GM11168 (cell line): ENCODE measurements around the gene DPM1.

Experiments used
- in situ Hi-C: fragments of 300-500 bp; cut with MboI; formaldehyde crosslinking; loops from one replicate; pipeline ENCODE4 v1.12.0; 2022; ENCODE audit warnings: low sequenced_read_pairs; ENCODE audit not compliant: unreplicated experiment

The DPM1 gene

DNA sequence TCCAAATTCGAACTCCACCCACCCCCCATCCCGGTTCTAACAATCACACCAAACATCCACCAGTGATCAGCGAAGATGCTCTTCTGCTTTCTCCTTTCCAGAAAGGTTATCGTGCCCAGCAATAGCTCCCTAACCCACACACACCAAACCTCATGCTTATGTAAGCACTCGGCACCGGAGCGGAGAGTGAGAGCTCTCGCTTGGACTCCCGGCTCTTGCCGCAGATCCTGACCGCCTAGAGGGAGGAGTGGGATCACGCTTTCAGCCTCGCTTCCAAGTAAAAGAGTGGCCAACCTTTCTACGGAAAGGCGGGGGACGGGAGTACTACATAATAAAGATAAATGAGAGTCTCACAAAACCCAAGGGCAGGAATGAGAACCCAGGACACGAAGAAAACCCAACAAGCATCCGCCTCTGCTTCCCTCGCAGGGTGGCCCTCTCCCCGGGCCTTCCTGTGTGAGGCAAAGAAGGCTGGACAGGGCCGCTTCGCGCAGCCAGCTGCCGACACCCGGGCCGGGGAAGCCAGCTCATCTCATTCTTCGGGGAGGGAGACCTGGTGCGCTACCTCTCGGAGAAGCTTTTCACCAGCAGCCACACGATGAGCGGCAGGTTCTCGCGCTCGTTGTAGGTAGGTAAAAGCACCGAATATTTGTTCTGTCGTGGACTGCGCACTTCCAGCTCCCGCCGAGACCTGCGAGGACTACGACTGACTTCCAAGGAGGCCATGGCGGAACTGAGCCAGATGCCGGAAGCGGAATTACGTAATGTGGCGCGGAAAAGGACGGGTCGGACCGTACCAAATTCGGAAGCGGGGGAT lies at the start of gene DPM1:
Gene DPM1 (minus strand): TSS at position 735 of the 817 bp plus-strand sequence. CDS start 9 bp downstream, at position 726.
- in situ Hi-C loops: no loop called here

DNA sequence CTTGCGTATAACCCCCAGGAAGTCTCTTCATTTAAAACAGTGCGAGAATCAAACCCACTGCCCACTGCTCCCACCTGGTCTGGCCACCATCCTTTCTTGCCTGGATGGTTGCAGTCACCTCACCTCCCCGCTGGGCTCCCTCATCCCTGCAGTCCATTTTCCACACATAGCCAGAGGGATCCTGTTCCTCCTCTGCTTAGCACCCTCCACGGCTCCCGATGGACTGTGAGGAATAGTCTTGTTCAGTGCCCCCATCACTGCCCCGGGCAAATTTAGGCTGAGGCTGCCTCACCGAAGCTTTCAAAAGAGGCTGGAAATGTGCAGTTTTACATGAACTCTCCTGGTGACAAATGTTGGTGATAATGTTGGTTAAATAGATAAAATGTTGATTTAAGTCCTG lies 46.9 kb upstream of the DPM1 start:
- in situ Hi-C loops: no loop called here

- in situ Hi-C loops: no loop called here
Measured at GRCh38 chr20:51004781-51005180, 46.4 kb upstream of the DPM1 start.

- in situ Hi-C loops: no loop called here
Measured at GRCh38 chr20:51004305-51004727, 46.0 kb upstream of the DPM1 start.

- in situ Hi-C loops: no loop called here
Measured at GRCh38 chr20:51003753-51004152, 45.4 kb upstream of the DPM1 start.

GRCh38 chr20:51002633-51003032 lies 44.3 kb upstream of the DPM1 start:
- in situ Hi-C loops: no loop called here

DNA sequence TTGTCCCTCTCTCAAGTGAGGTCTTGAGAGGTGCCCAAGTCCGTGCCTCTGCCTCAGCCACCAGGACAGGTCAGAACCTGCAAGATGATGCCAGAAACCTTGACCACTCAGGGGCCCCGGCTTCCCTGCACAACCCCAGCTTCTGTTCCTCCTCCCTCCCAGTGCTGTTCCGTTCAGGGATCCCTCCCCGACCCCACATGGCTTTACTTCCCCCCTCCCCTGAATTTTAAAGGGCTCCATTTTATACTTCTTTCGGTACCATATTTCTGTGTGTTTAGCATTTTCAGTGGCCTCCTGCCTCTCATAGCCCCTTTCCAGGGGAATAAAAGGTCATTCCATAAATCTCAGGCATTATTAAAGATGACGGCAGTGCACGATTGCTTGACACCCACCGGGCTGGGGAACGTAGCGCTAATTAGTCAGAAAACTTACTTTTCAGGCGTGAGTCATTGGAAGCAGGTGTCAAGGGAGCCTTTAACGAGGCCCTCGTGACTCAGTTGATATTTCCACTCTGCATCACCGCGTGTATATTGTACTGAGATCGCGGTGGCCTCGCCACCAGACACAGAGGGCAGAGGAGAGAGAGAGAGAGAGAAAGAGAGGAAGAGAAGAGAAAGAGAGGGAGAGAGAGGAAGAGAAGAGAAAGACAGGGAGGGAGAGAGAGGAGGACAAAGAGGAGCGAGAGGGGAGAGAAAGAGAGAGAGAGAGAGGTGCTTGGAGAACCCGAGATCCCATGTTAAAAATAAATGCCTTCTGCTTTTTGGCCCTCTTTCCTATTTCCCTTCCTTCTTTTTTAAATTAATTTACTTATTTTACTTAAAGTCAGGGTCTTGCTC lies 43.3 kb upstream of the DPM1 start:
- in situ Hi-C loops: no loop called here

GRCh38 chr20:50999355-50999754 lies 41.0 kb upstream of the DPM1 start:
- in situ Hi-C loops: loop anchor here (25.0 kb wide), 1 partner anchor 588 kb away; no protein-coding TSS in a partner anchor

DNA sequence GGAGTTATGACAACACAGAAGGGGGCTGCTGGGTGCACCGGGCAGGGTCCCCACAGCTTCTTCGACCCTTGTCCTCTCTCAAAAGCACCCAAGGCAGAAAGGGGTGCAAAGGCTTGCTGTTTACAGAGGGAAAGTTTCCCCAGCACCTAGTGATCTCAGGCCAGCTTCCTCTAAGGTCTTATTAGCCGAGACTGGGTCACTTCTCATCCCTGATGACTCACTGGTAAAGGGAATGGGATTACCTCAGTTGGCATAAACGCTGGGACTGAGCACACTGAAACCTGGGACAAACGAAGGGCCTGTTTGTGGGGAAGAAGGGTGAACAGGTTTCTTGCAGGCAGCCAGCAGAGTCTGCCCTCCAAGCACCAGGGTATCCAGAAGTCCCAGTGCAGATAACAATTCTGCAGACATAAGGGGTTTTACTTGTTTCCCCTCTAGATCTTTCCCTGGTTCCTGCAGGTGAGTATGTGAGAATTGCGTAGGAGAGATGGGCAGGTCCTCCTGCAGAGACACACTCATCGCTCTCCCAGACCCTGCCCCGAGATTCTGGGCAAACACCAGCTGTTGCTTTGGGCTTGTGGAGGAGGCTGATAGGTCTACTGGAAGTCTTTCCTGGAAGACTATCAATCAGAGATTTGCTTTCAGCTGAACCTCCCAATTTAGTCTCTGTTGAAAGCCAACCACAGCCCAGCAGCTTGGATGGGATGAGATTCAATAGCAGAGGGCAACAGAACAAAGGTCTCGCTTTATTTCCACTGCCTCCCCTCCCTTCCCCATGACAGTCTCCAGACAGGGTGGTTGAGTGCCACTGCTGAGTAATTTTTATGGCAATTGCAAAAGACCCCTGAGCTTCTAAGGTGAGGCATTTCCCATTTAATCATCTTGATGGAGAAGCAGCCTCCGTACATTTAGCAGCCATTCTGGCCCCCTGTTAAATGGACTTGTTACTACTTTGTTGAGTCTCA lies 38.9 kb upstream of the DPM1 start:
- in situ Hi-C loops: loop anchor here (25.0 kb wide), 1 partner anchor 590 kb away; no protein-coding TSS in a partner anchor

GRCh38 chr20:50995506-50995905 lies 37.2 kb upstream of the DPM1 start:
- in situ Hi-C loops: loop anchor here (25.0 kb wide), 1 partner anchor 592 kb away; no protein-coding TSS in a partner anchor

- in situ Hi-C loops: loop anchor here (25.0 kb wide), 1 partner anchor 593 kb away; no protein-coding TSS in a partner anchor
Measured at GRCh38 chr20:50993876-50994275, 35.5 kb upstream of the DPM1 start.

- in situ Hi-C loops: loop anchor here (25.0 kb wide), 1 partner anchor 594 kb away; no protein-coding TSS in a partner anchor
Measured at GRCh38 chr20:50992733-50993457, 34.6 kb upstream of the DPM1 start.

GRCh38 chr20:50992336-50992732 lies 34.0 kb upstream of the DPM1 start:
- in situ Hi-C loops: loop anchor here (25.0 kb wide), 1 partner anchor 595 kb away; no protein-coding TSS in a partner anchor

GRCh38 chr20:50991076-50991475 lies 32.7 kb upstream of the DPM1 start:
- in situ Hi-C loops: loop anchor here (25.0 kb wide), 1 partner anchor 596 kb away; no protein-coding TSS in a partner anchor

DNA sequence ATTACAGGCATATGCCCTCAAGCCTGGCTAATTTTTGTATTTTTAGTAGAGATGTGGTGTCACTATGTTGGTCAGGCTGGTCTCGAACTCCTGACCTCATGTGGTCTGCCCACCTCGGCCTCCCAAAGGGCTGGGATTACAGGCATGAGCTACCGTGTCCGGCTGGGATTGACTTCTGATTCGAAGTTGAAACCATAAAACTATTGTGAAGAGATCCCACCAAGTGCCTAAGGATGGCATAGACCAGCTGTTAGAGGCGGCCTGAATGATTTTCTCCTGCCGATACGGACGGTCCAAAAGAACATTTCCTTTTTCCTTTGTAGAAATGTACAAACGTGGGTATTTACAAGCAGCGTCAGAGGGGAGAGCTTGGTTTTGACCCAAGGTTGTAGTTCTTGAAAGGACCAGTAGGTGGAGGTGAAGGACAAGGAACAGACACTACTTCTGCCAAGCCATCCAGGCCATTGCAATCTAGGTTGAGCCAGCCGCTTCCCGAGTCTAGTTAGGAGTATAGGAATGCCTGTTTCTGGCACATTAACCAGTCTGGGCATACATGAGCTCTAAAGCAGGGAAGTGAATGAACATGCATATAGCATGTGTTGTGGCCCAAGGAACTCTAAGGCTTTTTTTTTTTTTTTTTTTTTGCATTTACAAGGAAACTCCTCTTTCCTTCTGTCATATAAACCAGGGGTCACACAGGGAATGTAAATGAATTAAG lies 29.3 kb upstream of the DPM1 start:
- in situ Hi-C loops: loop anchor here (5.0 to 25.0 kb wide), 2 partner anchors 320 to 600 kb away; no protein-coding TSS in a partner anchor

DNA sequence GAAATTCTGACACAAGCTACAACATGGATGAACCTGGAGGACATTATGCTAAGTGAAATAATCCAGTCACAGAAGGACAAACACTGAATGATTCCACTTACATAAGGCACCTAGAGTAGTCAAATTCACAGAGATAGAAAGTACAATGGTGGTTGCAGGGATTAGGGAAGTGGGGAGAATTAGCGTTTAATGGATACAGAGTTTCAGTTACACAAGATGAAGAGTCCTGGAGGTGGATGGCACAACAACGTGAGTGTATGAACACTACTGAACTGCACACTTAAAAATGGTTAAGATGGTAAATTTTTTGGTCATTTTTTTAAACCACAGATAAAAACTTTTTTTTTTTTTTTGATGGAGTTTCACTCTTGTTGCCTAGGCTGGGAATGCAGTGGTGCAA lies 25.0 kb upstream of the DPM1 start:
- in situ Hi-C loops: loop anchor here (25.0 kb wide), 1 partner anchor 604 kb away; no protein-coding TSS in a partner anchor

GRCh38 chr20:50982363-50982762 lies 24.0 kb upstream of the DPM1 start:
- in situ Hi-C loops: loop anchor here (25.0 kb wide), 1 partner anchor 605 kb away; no protein-coding TSS in a partner anchor

DNA sequence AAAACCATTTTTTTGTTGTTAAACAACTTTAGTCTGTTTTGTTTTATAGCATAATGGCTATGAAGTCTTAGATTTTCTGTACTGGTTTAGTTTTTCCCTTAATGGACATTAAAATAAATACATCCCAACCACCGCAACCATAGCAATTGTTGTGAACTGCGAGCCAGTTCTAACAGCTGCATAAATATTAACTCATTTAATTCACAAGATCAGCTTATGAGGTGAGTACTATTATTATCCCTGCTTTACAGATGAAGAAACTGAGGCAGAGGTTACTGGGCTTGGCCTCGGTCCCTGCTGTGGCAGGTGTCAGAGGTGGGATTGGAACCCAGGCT lies 23.3 kb upstream of the DPM1 start:
- in situ Hi-C loops: loop anchor here (25.0 kb wide), 1 partner anchor 606 kb away; no protein-coding TSS in a partner anchor
